ENCODE data around the gene ZNF431. TPM values are rescaled to one million over a fixed set of nuclear protein-coding genes. Genes with fewer than 3 reads are reported as not detected.
A peak's percentile ranks its signal among the peaks of the same experiment; 100 is the strongest.

Gene ZNF431
- total and polyA plus RNA-seq, 9 of the 15 experiments (the other 6 are each of a cell fraction or from before 2014, with no cell fraction given), result 3.3 to 24.8 (median 13.5) TPM

- no peak overlapping the region for H2AFZ ChIP-seq (ENCODE audit: low read depth, low read length)
- H3K4me3 ChIP-seq, result peak overlapping the region; percentile 88; the same call in 1 of the 2 replicates
- no peaks in the 10 kb centered on the region for H3K9me3 ChIP-seq (replicated peaks; ENCODE audit: control insufficient read depth, insufficient read depth, low read depth, low read length)
- H3K9ac ChIP-seq (ENCODE audit: insufficient read depth in 1 of 2, low read depth in 2 of 2, low read length in 2 of 2), result peak overlapping the region in 1 of 2 experiments; percentile 88; a peak in 2 of 4 replicates
- FAIRE-seq, result no peak
- WGBS (ENCODE audit: insufficient coverage, low coverage, missing lambda C conversion rate), result 53% methylated on average over 5 of the region's 5 CpGs
- BruUV-seq (replicated peaks), result no TSS peak
- DNase-seq (ENCODE audit: extremely low read depth in 1 of 4, low spot score in 3 of 4), result no peak
- no peaks in the 10 kb centered on the region for H3K9me1 ChIP-seq (ENCODE audit: control insufficient read depth, insufficient read depth, low read length)
- in situ Hi-C loops (cut with MboI) (no loop called here), intact Hi-C loops (cut with micrococcal nuclease) (loop anchor here (5.0 kb wide), 2 partner anchors 61 to 121 kb away; partner anchors contain the start of genes ZNF430 and ZNF714)
- TF ChIP-seq TGIF2 (CRISPR knock-in tag; IDR thresholded peaks at IDR 0.05) (no peak), HNRNPH1 (optimal IDR thresholded peaks at IDR 0.05; ENCODE audit: low read depth, low read length) (no peak), ELF1 (tag; IDR thresholded peaks at IDR 0.05) (no peak), MYNN (IDR thresholded peaks at IDR 0.05) (peak; percentile 97), MYNN (CRISPR knock-in tag; IDR thresholded peaks at IDR 0.05) (no peak), PCBP1 (IDR thresholded peaks at IDR 0.05; ENCODE audit: low read depth, low read length, poor library complexity, severe bottlenecking) (no peak), MCM2 (IDR thresholded peaks at IDR 0.05; ENCODE audit: low read depth) (no peak)
- ChIA-PET POLR2A (interaction anchor here (0.8 to 2.6 kb wide), 3 partner anchors 9 to 61 kb away, joined by 5 to 11 read pairs (median 6); partner anchors contain the start of gene ZNF714), CTCF (ENCODE audit: low intra/inter-chr PET ratio) (no interaction called here)
- H3K4me2 ChIP-seq (ENCODE audit: insufficient read depth, low read length), result peak overlapping the region; percentile 96; the same call in 1 of the 2 replicates
- peak overlapping the region; percentile 88; the same call in 1 of the 3 replicates for H3K27ac ChIP-seq (ENCODE audit: extremely low read depth, low read depth, low read length)
- no peak for ATAC-seq
- H3K27me3 ChIP-seq (ENCODE audit: control insufficient read depth in 2 of 2, insufficient read depth in 2 of 2, low read length in 2 of 2), result no peaks in the 10 kb centered on the region
- H3K4me1 ChIP-seq (replicated peaks in 1 of 2; ENCODE audit: control insufficient read depth in 2 of 2, insufficient read depth in 2 of 2, low read length in 2 of 2), result peaks cover 0 to 16% of the 10 kb centered on the region in 2 experiments; a peak in 3 of 5 replicates
- H3K36me3 ChIP-seq (ENCODE audit: control insufficient read depth, insufficient read depth, low read length), result peaks cover 49% of the 10 kb centered on the region
- H4K20me1 ChIP-seq (replicated peaks; ENCODE audit: control insufficient read depth, insufficient read depth, low read length), result no peaks in the 10 kb centered on the region
- peaks cover 48% of the 10 kb centered on the region for H3K79me2 ChIP-seq (ENCODE audit: control insufficient read depth, insufficient read depth, low read length)
These were observed 1.6 kb downstream of the ZNF431 start for GRCh38 chr19:21143428-21143827.
